ENCODE data around the gene MTREX. TPM values are rescaled to one million over a fixed set of nuclear protein-coding genes. Genes with fewer than 3 reads are reported as not detected.

The MTREX gene
- total and polyA plus RNA-seq, 10 donors = 13.8 to 73.6 (median 58.3) TPM

GRCh38 chr5:55467862-55468551 lies 160.2 kb downstream of the MTREX start:
- H3K4me1 ChIP-seq = no peaks in the 10 kb centered on the region
- no peaks in the 10 kb centered on the region for H3K27me3 ChIP-seq (replicated peaks in 1 of 7)
- no peak overlapping the region for H3K4me3 ChIP-seq
- no peak for DNase-seq
- 79 to 95% (median 92%) methylated on average over 5 of the region's 5 CpGs for WGBS, 5 donors
- intact Hi-C loops (cut with DNase I; ENCODE audit: low total_unique reads) = no loop called here
- TF ChIP-seq CTCF (IDR thresholded peaks at IDR 0.05 in 8 of 11, conservative IDR thresholded peaks at IDR 0.05 in 3 of 11) (no peak), POLR2AphosphoS5 (IDR thresholded peaks at IDR 0.05) (no peak), POLR2A (IDR thresholded peaks at IDR 0.05) (no peak)
- peaks cover 0 to 34% (median 0%) of the 10 kb centered on the region in 6 donors for H3K36me3 ChIP-seq
- H3K9me3 ChIP-seq = no peaks in the 10 kb centered on the region
- no peak overlapping the region for H3K27ac ChIP-seq

GRCh38 chr5:55469839-55470238 lies 162.1 kb downstream of the MTREX start:
- Histone ChIP-seq H3K36me3 (peaks cover 0 to 25% (median 0%) of the 10 kb centered on the region in 6 donors), H3K9me3 (no peaks in the 10 kb centered on the region), H3K4me3 (no peak overlapping the region), H3K27ac (no peak overlapping the region), H3K4me1 (no peaks in the 10 kb centered on the region), H3K27me3 (replicated peaks in 1 of 7) (no peaks in the 10 kb centered on the region)
- TF ChIP-seq POLR2AphosphoS5 (IDR thresholded peaks at IDR 0.05) = no peak
- no peak for TF ChIP-seq POLR2A (IDR thresholded peaks at IDR 0.05)
- TF ChIP-seq CTCF (IDR thresholded peaks at IDR 0.05 in 8 of 11, conservative IDR thresholded peaks at IDR 0.05 in 3 of 11) = no peak
- no peak for DNase-seq
- intact Hi-C loops (cut with DNase I; ENCODE audit: low total_unique reads) = no loop called here

- TF ChIP-seq POLR2A (IDR thresholded peaks at IDR 0.05) = no peak
- no peak for TF ChIP-seq POLR2AphosphoS5 (IDR thresholded peaks at IDR 0.05)
- TF ChIP-seq CTCF (IDR thresholded peaks at IDR 0.05 in 8 of 11, conservative IDR thresholded peaks at IDR 0.05 in 3 of 11) = no peak
- intact Hi-C loops (cut with DNase I; ENCODE audit: low total_unique reads) = no loop called here
- H3K9me3 ChIP-seq = no peaks in the 10 kb centered on the region
- no peaks in the 10 kb centered on the region for H3K27me3 ChIP-seq (replicated peaks in 1 of 7)
- H3K36me3 ChIP-seq = peaks cover 0 to 20% (median 0%) of the 10 kb centered on the region in 6 donors
- 82 to 96% (median 87%) methylated on average over 1 of the region's 1 CpG for WGBS, 5 donors
- no peak overlapping the region for H3K27ac ChIP-seq
- no peak overlapping the region for H3K4me3 ChIP-seq
- no peak for DNase-seq
- no peaks in the 10 kb centered on the region for H3K4me1 ChIP-seq
These were observed 162.5 kb downstream of the MTREX start for GRCh38 chr5:55470282-55470681.

- H3K9me3 ChIP-seq = no peaks in the 10 kb centered on the region
These were observed 163.7 kb downstream of the MTREX start for GRCh38 chr5:55471468-55471867.

More at GRCh38 chr5:55471468-55471867, 163.7 kb downstream of the MTREX start:
- Histone ChIP-seq H3K36me3 (peaks cover 0 to 10% (median 0%) of the 10 kb centered on the region in 6 donors), H3K4me3 (no peak overlapping the region), H3K4me1 (no peaks in the 10 kb centered on the region), H3K27me3 (replicated peaks in 1 of 7) (no peaks in the 10 kb centered on the region), H3K27ac (no peak overlapping the region)
- 86 to 98% (median 94%) methylated on average over 1 of the region's 1 CpG for WGBS, 5 donors
- intact Hi-C loops (cut with DNase I; ENCODE audit: low total_unique reads) = no loop called here
- TF ChIP-seq POLR2AphosphoS5 (IDR thresholded peaks at IDR 0.05) (no peak), CTCF (IDR thresholded peaks at IDR 0.05 in 8 of 11, conservative IDR thresholded peaks at IDR 0.05 in 3 of 11) (no peak), POLR2A (IDR thresholded peaks at IDR 0.05) (no peak)
- no peak for DNase-seq

Measured in spleen (tissue), 11 donors.